ENCODE measurements around the gene ATP5F1A. TPM values are rescaled to one million over a fixed set of nuclear protein-coding genes. Genes with fewer than 3 reads are reported as not detected.

The ATP5F1A gene
- total and polyA plus RNA-seq, 4 donors = 175 to 389 (median 293) TPM

- 82 to 93% methylated on average over 5 of the region's 5 CpGs for WGBS, 2 donors
- Histone ChIP-seq H3K27ac (ENCODE audit: low read depth in 1 of 2, low read length in 1 of 2) (no peak overlapping the region), H3K9ac (ENCODE audit: insufficient read depth in 1 of 2, low read length in 2 of 2) (no peak overlapping the region), H3K4me3 (no peak overlapping the region), H3K27me3 (ENCODE audit: control insufficient read depth in 3 of 3, insufficient read depth in 3 of 3, low read length in 2 of 3) (no peaks in the 10 kb centered on the region), H3K9me3 (ENCODE audit: control insufficient read depth in 4 of 4, insufficient read depth in 3 of 4, low read length in 3 of 4) (peaks cover 0 to 3% (median 0%) of the 10 kb centered on the region in 4 donors), H3K4me1 (ENCODE audit: control insufficient read depth in 5 of 5, insufficient read depth in 5 of 5, low read length in 5 of 5) (peaks cover 0 to 7% (median 0%) of the 10 kb centered on the region in 5 donors), H3K36me3 (ENCODE audit: control insufficient read depth in 4 of 4, insufficient read depth in 4 of 4, low read length in 4 of 4) (no peaks in the 10 kb centered on the region)
- no peak for ATAC-seq (ENCODE audit: insufficient read depth, low FRiP score)
- DNase-seq = no peak
- no peak for TF ChIP-seq CTCF (IDR thresholded peaks at IDR 0.05; ENCODE audit: control extremely low read depth, extremely low read depth)
These were observed 57.9 kb downstream of the ATP5F1A start for GRCh38 chr18:46040033-46040746.

GRCh38 chr18:46037512-46038305 lies 60.4 kb downstream of the ATP5F1A start:
- Histone ChIP-seq H3K27me3 (ENCODE audit: control insufficient read depth in 3 of 3, insufficient read depth in 3 of 3, low read length in 2 of 3) (no peaks in the 10 kb centered on the region), H3K9me3 (ENCODE audit: control insufficient read depth in 4 of 4, insufficient read depth in 3 of 4, low read length in 3 of 4) (peaks cover 0 to 3% (median 0%) of the 10 kb centered on the region in 4 donors), H3K4me1 (ENCODE audit: control insufficient read depth in 5 of 5, insufficient read depth in 5 of 5, low read length in 5 of 5) (peaks cover 0 to 7% (median 0%) of the 10 kb centered on the region in 5 donors), H3K36me3 (ENCODE audit: control insufficient read depth in 4 of 4, insufficient read depth in 4 of 4, low read length in 4 of 4) (no peaks in the 10 kb centered on the region), H3K27ac (ENCODE audit: low read depth in 1 of 2, low read length in 1 of 2) (no peak overlapping the region), H3K9ac (ENCODE audit: insufficient read depth in 1 of 2, low read length in 2 of 2) (no peak overlapping the region), H3K4me3 (no peak overlapping the region)
- DNase-seq (peak in 1 of 3 donors; percentile 12), ATAC-seq (ENCODE audit: insufficient read depth, low FRiP score) (no peak)
- no peak for TF ChIP-seq CTCF (IDR thresholded peaks at IDR 0.05; ENCODE audit: control extremely low read depth, extremely low read depth)
- WGBS, 2 donors = 65 to 66% methylated on average over 9 of the region's 9 CpGs

GRCh38 chr18:46035696-46036680 lies 62.1 kb downstream of the ATP5F1A start:
- peaks cover 0 to 3% (median 0%) of the 10 kb centered on the region in 4 donors for H3K9me3 ChIP-seq (ENCODE audit: control insufficient read depth in 4 of 4, insufficient read depth in 3 of 4, low read length in 3 of 4)
- peaks cover 0 to 7% (median 0%) of the 10 kb centered on the region in 5 donors for H3K4me1 ChIP-seq (ENCODE audit: control insufficient read depth in 5 of 5, insufficient read depth in 5 of 5, low read length in 5 of 5)
- peak in 1 of 3 donors; percentile 15 for DNase-seq
- no peak for TF ChIP-seq CTCF (IDR thresholded peaks at IDR 0.05; ENCODE audit: control extremely low read depth, extremely low read depth)
- no peaks in the 10 kb centered on the region for H3K36me3 ChIP-seq (ENCODE audit: control insufficient read depth in 4 of 4, insufficient read depth in 4 of 4, low read length in 4 of 4)
- H3K27me3 ChIP-seq (ENCODE audit: control insufficient read depth in 3 of 3, insufficient read depth in 3 of 3, low read length in 2 of 3) = no peaks in the 10 kb centered on the region
- H3K4me3 ChIP-seq = no peak overlapping the region
- no peak overlapping the region for H3K9ac ChIP-seq (ENCODE audit: insufficient read depth in 1 of 2, low read length in 2 of 2)
- no peak overlapping the region for H3K27ac ChIP-seq (ENCODE audit: low read depth in 1 of 2, low read length in 1 of 2)
- WGBS, 2 donors = 97 to 98% methylated on average over 2 of the region's 2 CpGs
- ATAC-seq (ENCODE audit: insufficient read depth, low FRiP score) = no peak
